Loucy (cell line): Measurements from ENCODE around the gene SKAP2.

Experiments
- H2AFZ ChIP-seq: fragments of 200-600 bp; sonication (generic); 2 replicates; pipeline ENCODE4 v1.6.0; 2016; ENCODE audit warnings: antibody characterized with exemption, mild to moderate bottlenecking, low read length, moderate library complexity
- H3F3A ChIP-seq: fragments of 200-600 bp; 2 replicates; pipeline ENCODE4 v1.6.0; 2016; ENCODE audit warnings: antibody characterized with exemption, low read depth, mild to moderate bottlenecking
- H3K27me3 ChIP-seq: fragments of 200-600 bp; sonication (generic); 2 replicates; pipeline ENCODE4 v1.6.1; 2014; ENCODE audit warnings: low read length, mild to moderate bottlenecking; ENCODE audit not compliant: insufficient read depth, poor library complexity, severe bottlenecking
- H3K36me3 ChIP-seq: fragments of 200-600 bp; sonication (generic); 2 replicates; pipeline ENCODE4 v1.6.1; 2016; ENCODE audit warnings: low read length; ENCODE audit not compliant: insufficient read depth
- H3K4me1 ChIP-seq: fragments of 200-600 bp; sonication (generic); 2 replicates; pipeline ENCODE4 v1.5.1; 2014; ENCODE audit warnings: low read length, mild to moderate bottlenecking; ENCODE audit not compliant: insufficient read depth, poor library complexity, severe bottlenecking
- H3K4me2 ChIP-seq: fragments of 200-600 bp; sonication (generic); 2 replicates; pipeline ENCODE4 v1.6.0; 2014; ENCODE audit warnings: antibody characterized with exemption, low read length, low read depth, mild to moderate bottlenecking; ENCODE audit not compliant: poor library complexity, severe bottlenecking
- H3K4me3 ChIP-seq: fragments of 200-600 bp; sonication (generic); 2 replicates; pipeline ENCODE4 v1.5.1; 2014; ENCODE audit warnings: low read length, mild to moderate bottlenecking, mixed read lengths; ENCODE audit not compliant: poor library complexity, severe bottlenecking
- H3K79me2 ChIP-seq: fragments of 200-600 bp; sonication (generic); 2 replicates; pipeline ENCODE4 v1.6.1; 2014; ENCODE audit warnings: low read length; ENCODE audit not compliant: insufficient read depth
- H3K9ac ChIP-seq: fragments of 200-600 bp; sonication (generic); 2 replicates; pipeline ENCODE4 v1.6.0; 2014; ENCODE audit warnings: mild to moderate bottlenecking, low read depth, low read length, moderate library complexity; ENCODE audit not compliant: poor library complexity, severe bottlenecking
- H3K9me2 ChIP-seq: fragments of 200-600 bp; sonication (generic); replicated peaks from 2 replicates; pipeline ENCODE4 v1.6.1; 2016; ENCODE audit warnings: low read depth, low read length, mixed read lengths
- H3K9me3 ChIP-seq: fragments of 200-600 bp; sonication (generic); 2 replicates; pipeline ENCODE4 v1.6.1; 2014; ENCODE audit warnings: mild to moderate bottlenecking, antibody characterized with exemption, low read length, low read depth; ENCODE audit not compliant: insufficient read depth
- H4K20me1 ChIP-seq: fragments of 200-600 bp; sonication (generic); 2 replicates; pipeline ENCODE4 v1.6.0; 2014; ENCODE audit warnings: antibody characterized with exemption, low read length, mild to moderate bottlenecking; ENCODE audit not compliant: insufficient read depth, poor library complexity, severe bottlenecking
- EZH2phosphoT487 ChIP-seq: fragments of 200-600 bp; IDR thresholded peaks from 2 replicates; pipeline ENCODE4 v1.6.1; 2018; ENCODE audit warnings: antibody characterized with exemption, mild to moderate bottlenecking, moderate library complexity, borderline replicate concordance
- TF ChIP-seq, protein P1 (sequence below): fragments of 200-600 bp; sonication (generic); conservative IDR thresholded peaks from 2 replicates; pipeline ENCODE4 v1.5.1; 2014; ENCODE audit warnings: mild to moderate bottlenecking, antibody characterized with exemption, low read length

SKAP2 gene

DNA sequence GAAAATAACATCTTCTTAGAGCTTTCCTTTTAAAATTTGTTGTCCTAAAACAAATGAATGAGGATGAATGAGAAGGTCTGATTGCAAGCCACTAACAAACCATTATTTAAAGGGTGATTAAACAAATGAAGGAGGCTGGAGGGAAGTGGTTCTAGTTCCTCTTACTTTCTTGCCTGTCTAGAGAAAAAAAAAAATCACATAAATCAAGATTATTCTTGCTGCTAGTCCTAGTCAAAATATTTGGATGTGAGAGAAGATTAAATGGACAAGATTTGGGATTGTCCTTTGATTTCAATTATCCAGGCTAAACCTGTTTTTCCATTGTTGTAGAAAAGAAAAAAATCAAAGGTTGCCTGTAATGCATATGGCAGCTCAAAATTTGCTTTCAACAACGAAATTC is 3.3 kb downstream of the SKAP2 start:
- Histone ChIP-seq H3K36me3 (no peaks in the 10 kb centered on the region), H3K4me1 (peaks cover 77% of the 10 kb centered on the region), H3K4me2 (peak overlapping the region; percentile 98), H4K20me1 (no peaks in the 10 kb centered on the region), H3F3A (no peaks in the 10 kb centered on the region), H3K9me2 (no peaks in the 10 kb centered on the region), H2AFZ (no peak overlapping the region), H3K4me3 (peak overlapping the region; percentile 20), H3K9me3 (no peaks in the 10 kb centered on the region), H3K27me3 (no peaks in the 10 kb centered on the region), H3K79me2 (peaks cover 83% of the 10 kb centered on the region), H3K9ac (no peak overlapping the region)
- TF ChIP-seq, protein P1, sequence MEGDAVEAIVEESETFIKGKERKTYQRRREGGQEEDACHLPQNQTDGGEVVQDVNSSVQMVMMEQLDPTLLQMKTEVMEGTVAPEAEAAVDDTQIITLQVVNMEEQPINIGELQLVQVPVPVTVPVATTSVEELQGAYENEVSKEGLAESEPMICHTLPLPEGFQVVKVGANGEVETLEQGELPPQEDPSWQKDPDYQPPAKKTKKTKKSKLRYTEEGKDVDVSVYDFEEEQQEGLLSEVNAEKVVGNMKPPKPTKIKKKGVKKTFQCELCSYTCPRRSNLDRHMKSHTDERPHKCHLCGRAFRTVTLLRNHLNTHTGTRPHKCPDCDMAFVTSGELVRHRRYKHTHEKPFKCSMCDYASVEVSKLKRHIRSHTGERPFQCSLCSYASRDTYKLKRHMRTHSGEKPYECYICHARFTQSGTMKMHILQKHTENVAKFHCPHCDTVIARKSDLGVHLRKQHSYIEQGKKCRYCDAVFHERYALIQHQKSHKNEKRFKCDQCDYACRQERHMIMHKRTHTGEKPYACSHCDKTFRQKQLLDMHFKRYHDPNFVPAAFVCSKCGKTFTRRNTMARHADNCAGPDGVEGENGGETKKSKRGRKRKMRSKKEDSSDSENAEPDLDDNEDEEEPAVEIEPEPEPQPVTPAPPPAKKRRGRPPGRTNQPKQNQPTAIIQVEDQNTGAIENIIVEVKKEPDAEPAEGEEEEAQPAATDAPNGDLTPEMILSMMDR: no peak
- TF ChIP-seq EZH2phosphoT487: no peak

DNA sequence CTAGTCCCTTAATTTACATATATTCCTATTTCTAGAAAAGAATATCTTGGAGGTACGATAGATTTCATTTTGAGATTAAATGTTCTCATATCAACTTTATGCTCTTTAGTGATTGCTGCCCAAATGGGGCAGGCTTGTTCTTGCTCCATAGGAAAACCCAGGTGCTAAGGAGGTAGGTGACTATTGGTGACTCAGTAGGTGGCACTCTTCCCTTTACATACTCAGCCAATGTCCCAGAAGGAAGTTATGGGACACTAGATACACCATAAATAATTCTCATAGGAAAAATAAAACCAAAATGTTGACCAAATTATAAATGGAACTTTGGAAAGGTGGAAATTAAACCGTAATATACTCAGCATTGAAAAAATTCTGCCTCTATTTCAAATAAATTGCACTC is 4.0 kb downstream of the SKAP2 start:
- H3K4me2 ChIP-seq: peak overlapping the region; percentile 98
- peak overlapping the region; percentile 7 for H3K4me3 ChIP-seq
- no peaks in the 10 kb centered on the region for H4K20me1 ChIP-seq
- H3K9ac ChIP-seq: no peak overlapping the region
- H3K79me2 ChIP-seq: peaks cover 89% of the 10 kb centered on the region
- H3K9me3 ChIP-seq: no peaks in the 10 kb centered on the region
- TF ChIP-seq EZH2phosphoT487: no peak
- TF ChIP-seq, protein P1: peak; percentile 63
- H3K27me3 ChIP-seq: no peaks in the 10 kb centered on the region
- no peaks in the 10 kb centered on the region for H3K9me2 ChIP-seq
- no peak overlapping the region for H2AFZ ChIP-seq
- H3K36me3 ChIP-seq: no peaks in the 10 kb centered on the region
- peaks cover 82% of the 10 kb centered on the region for H3K4me1 ChIP-seq
- no peaks in the 10 kb centered on the region for H3F3A ChIP-seq

DNA sequence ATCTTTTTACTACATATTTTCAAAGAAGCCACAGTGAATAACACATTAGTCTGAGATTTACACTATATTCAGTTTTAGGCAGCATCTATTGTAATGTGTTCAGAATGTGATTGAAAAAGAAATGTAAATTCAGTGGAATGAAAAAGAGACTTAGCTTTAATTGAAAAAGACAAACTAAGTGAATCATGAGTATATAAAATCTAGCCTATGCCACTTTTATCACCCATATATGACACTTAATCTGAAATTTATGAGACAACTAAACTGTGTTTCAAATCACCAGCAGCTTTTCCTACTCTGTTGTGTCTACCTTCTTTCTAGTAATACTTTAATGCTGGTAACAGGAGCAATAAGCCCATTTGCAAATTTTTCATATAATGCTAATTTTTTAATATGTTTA is 4.7 kb downstream of the SKAP2 start:
- H3F3A ChIP-seq: no peaks in the 10 kb centered on the region
- H3K27me3 ChIP-seq: no peaks in the 10 kb centered on the region
- peaks cover 83% of the 10 kb centered on the region for H3K4me1 ChIP-seq
- H3K9me2 ChIP-seq: no peaks in the 10 kb centered on the region
- peak overlapping the region; percentile 98 for H3K4me2 ChIP-seq
- peak overlapping the region; percentile 2 for H3K9ac ChIP-seq
- TF ChIP-seq EZH2phosphoT487: no peak
- TF ChIP-seq, protein P1: no peak
- H4K20me1 ChIP-seq: no peaks in the 10 kb centered on the region
- H3K79me2 ChIP-seq: peaks cover 96% of the 10 kb centered on the region
- H3K9me3 ChIP-seq: no peaks in the 10 kb centered on the region
- H2AFZ ChIP-seq: no peak overlapping the region
- no peaks in the 10 kb centered on the region for H3K36me3 ChIP-seq
- no peak overlapping the region for H3K4me3 ChIP-seq
